22Rv1 (cell line): ENCODE results near the gene NARF.

Source experiments
- ZFX ChIP-seq: fragments of 450-650 bp; IDR thresholded peaks from 2 replicates; pipeline ENCODE4 v1.6.1; 2017; ENCODE audit warnings: antibody characterized with exemption, borderline replicate concordance
- TF ChIP-seq, protein P1 (sequence below): fragments of 450-650 bp; IDR thresholded peaks from 2 replicates; pipeline ENCODE4 v1.5.1; 2017; ENCODE audit warnings: mild to moderate bottlenecking

DNA sequence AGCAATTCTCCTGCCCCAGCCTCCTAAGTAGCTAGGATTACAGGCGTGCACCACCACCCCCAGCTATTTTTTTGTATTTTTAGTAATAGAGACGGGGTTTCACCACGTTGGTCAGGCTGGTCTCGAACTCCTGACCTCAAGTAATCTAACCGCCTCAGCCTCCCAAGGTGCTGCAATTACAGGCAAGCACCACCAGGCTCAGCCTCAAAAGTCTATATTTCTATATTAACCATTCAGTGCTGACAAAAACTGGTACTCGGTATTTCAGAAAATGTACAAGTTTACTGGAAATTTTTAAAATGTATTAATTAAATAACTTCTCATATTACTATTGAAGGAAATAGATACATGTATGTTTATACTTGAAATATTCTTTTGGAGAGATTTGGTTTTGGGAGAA, 41.8 kb upstream of the NARF start:
- TF ChIP-seq, protein P1, sequence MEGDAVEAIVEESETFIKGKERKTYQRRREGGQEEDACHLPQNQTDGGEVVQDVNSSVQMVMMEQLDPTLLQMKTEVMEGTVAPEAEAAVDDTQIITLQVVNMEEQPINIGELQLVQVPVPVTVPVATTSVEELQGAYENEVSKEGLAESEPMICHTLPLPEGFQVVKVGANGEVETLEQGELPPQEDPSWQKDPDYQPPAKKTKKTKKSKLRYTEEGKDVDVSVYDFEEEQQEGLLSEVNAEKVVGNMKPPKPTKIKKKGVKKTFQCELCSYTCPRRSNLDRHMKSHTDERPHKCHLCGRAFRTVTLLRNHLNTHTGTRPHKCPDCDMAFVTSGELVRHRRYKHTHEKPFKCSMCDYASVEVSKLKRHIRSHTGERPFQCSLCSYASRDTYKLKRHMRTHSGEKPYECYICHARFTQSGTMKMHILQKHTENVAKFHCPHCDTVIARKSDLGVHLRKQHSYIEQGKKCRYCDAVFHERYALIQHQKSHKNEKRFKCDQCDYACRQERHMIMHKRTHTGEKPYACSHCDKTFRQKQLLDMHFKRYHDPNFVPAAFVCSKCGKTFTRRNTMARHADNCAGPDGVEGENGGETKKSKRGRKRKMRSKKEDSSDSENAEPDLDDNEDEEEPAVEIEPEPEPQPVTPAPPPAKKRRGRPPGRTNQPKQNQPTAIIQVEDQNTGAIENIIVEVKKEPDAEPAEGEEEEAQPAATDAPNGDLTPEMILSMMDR, result peak; percentile 9; the same call in 1 of the 2 replicates
- TF ChIP-seq ZFX, result no peak
